ENCODE results near the gene CLMN.
A peak's percentile ranks its signal among the peaks of the same experiment; 100 is the strongest.
"Not testable (repeated sequence)": the region's sequence is repeated elsewhere in the genome, so short reads cannot be mapped to it uniquely, and the experiment has no call there.

Gene CLMN

GRCh38 chr14:95288672-95289322 lies 30.9 kb downstream of the CLMN start:
- no peak for DNase-seq (ENCODE audit: low spot score)

GRCh38 chr14:95287176-95287754 lies 32.4 kb downstream of the CLMN start:
- DNase-seq (ENCODE audit: low spot score): no peak

- no peak for DNase-seq (ENCODE audit: low spot score)
Measured at GRCh38 chr14:95286645-95287044, 33.1 kb downstream of the CLMN start.

GRCh38 chr14:95285566-95285965 lies 34.1 kb downstream of the CLMN start:
- no peak for DNase-seq (ENCODE audit: low spot score)

GRCh38 chr14:95283802-95284201 lies 35.9 kb downstream of the CLMN start:
- DNase-seq (ENCODE audit: low spot score): not testable (repeated sequence)

- not testable (repeated sequence) for DNase-seq (ENCODE audit: low spot score)
Measured at GRCh38 chr14:95282986-95283380, 36.7 kb downstream of the CLMN start.

- no peak for DNase-seq (ENCODE audit: low spot score)
Measured at GRCh38 chr14:95282354-95282985, 37.2 kb downstream of the CLMN start.

- no peak for DNase-seq (ENCODE audit: low spot score)
Measured at GRCh38 chr14:95281560-95282176, 38.0 kb downstream of the CLMN start.

- DNase-seq (ENCODE audit: low spot score): no peak
Measured at GRCh38 chr14:95275494-95275893, 44.2 kb downstream of the CLMN start.

- DNase-seq (ENCODE audit: low spot score): no peak
Measured at GRCh38 chr14:95274874-95275273, 44.8 kb downstream of the CLMN start.

- no peak for DNase-seq (ENCODE audit: low spot score)
Measured at GRCh38 chr14:95274279-95274678, 45.4 kb downstream of the CLMN start.

GRCh38 chr14:95273001-95273978 lies 46.4 kb downstream of the CLMN start:
- DNase-seq (ENCODE audit: low spot score): no peak

GRCh38 chr14:95272057-95272456 lies 47.7 kb downstream of the CLMN start:
- DNase-seq (ENCODE audit: low spot score): no peak

- DNase-seq (ENCODE audit: low spot score): no peak
Measured at GRCh38 chr14:95270203-95270602, 49.5 kb downstream of the CLMN start.

- no peak for DNase-seq (ENCODE audit: low spot score)
Measured at GRCh38 chr14:95269493-95269892, 50.2 kb downstream of the CLMN start.

GRCh38 chr14:95268350-95268749 lies 51.4 kb downstream of the CLMN start:
- no peak for DNase-seq (ENCODE audit: low spot score)

GRCh38 chr14:95267306-95267705 lies 52.4 kb downstream of the CLMN start:
- peak; percentile 2 for DNase-seq (ENCODE audit: low spot score)

GRCh38 chr14:95265106-95266094 lies 54.3 kb downstream of the CLMN start:
- DNase-seq (ENCODE audit: low spot score): peak; percentile 24

GRCh38 chr14:95264271-95264973 lies 55.3 kb downstream of the CLMN start:
- DNase-seq (ENCODE audit: low spot score): no peak

Measured in CD4-positive, alpha-beta T cell treated with Interleukin-6 at 100 ng/mL for 8 hours (primary cell).